ENCODE results near the gene EED.

The EED gene

DNA sequence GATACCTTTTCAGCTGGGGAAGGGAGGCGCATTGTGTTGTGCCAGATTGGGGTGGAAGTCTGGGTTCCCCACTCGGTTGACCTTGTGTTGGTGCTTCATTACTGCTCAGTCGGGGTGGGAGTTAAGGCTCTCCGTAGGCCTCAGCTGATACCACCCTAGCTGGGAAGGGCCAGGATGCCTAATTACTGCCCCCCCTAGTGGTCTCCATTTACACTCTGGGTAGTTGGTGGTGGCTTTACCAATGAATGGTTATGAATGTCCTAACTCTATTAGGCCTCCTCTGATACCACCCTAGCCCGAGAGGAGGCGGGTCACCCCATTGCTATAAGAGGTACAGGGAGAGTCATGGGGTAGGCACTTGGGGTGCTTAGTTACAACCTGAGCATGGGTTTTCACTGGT, 29.9 kb downstream of the EED start:
- no peak overlapping the region for H3K27ac ChIP-seq (replicated peaks)
- TF ChIP-seq SPI1 (IDR thresholded peaks at IDR 0.05; ENCODE audit: borderline replicate concordance, low read depth) (no peak), GABPA (IDR thresholded peaks at IDR 0.05; ENCODE audit: low read depth) (no peak), POLR2AphosphoS5 (IDR thresholded peaks at IDR 0.05; ENCODE audit: low read depth) (no peak)
- TF ChIP-seq, protein P1, sequence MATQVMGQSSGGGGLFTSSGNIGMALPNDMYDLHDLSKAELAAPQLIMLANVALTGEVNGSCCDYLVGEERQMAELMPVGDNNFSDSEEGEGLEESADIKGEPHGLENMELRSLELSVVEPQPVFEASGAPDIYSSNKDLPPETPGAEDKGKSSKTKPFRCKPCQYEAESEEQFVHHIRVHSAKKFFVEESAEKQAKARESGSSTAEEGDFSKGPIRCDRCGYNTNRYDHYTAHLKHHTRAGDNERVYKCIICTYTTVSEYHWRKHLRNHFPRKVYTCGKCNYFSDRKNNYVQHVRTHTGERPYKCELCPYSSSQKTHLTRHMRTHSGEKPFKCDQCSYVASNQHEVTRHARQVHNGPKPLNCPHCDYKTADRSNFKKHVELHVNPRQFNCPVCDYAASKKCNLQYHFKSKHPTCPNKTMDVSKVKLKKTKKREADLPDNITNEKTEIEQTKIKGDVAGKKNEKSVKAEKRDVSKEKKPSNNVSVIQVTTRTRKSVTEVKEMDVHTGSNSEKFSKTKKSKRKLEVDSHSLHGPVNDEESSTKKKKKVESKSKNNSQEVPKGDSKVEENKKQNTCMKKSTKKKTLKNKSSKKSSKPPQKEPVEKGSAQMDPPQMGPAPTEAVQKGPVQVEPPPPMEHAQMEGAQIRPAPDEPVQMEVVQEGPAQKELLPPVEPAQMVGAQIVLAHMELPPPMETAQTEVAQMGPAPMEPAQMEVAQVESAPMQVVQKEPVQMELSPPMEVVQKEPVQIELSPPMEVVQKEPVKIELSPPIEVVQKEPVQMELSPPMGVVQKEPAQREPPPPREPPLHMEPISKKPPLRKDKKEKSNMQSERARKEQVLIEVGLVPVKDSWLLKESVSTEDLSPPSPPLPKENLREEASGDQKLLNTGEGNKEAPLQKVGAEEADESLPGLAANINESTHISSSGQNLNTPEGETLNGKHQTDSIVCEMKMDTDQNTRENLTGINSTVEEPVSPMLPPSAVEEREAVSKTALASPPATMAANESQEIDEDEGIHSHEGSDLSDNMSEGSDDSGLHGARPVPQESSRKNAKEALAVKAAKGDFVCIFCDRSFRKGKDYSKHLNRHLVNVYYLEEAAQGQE (IDR thresholded peaks at IDR 0.05; ENCODE audit: insufficient replicate concordance, low read depth) = no peak
- TF ChIP-seq, protein P2, sequence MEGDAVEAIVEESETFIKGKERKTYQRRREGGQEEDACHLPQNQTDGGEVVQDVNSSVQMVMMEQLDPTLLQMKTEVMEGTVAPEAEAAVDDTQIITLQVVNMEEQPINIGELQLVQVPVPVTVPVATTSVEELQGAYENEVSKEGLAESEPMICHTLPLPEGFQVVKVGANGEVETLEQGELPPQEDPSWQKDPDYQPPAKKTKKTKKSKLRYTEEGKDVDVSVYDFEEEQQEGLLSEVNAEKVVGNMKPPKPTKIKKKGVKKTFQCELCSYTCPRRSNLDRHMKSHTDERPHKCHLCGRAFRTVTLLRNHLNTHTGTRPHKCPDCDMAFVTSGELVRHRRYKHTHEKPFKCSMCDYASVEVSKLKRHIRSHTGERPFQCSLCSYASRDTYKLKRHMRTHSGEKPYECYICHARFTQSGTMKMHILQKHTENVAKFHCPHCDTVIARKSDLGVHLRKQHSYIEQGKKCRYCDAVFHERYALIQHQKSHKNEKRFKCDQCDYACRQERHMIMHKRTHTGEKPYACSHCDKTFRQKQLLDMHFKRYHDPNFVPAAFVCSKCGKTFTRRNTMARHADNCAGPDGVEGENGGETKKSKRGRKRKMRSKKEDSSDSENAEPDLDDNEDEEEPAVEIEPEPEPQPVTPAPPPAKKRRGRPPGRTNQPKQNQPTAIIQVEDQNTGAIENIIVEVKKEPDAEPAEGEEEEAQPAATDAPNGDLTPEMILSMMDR (IDR thresholded peaks at IDR 0.05; ENCODE audit: insufficient read depth, low read length) = no peak
- no peak overlapping the region for H3K4me3 ChIP-seq (replicated peaks; ENCODE audit: insufficient read depth, low read length)
- no peaks in the 10 kb centered on the region for H3K27me3 ChIP-seq (ENCODE audit: insufficient read depth, poor library complexity, severe bottlenecking)
- no peak for DNase-seq (ENCODE audit: low read depth in 1 of 2, low spot score in 1 of 2)

DNA sequence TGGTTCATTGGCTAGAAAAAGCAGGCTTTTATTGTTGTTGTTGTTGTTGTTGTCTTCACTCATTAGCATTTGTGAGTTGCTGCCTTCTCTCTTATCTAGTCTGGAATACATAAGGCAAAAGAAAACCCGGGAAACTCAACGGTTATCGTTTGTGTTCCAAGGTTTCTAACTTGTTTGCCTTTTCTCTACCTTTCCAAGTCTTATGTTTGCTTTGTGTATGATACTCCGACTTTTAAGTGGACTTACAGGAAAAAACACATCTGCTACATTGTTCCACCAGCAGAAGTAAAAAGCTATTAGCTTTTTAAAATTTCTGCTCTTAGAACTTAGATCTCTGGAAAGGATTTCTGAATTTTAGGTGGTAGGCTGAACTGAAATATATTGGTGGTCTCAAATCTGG, 30.4 kb downstream of the EED start:
- Histone ChIP-seq H3K27me3 (ENCODE audit: insufficient read depth, poor library complexity, severe bottlenecking) (no peaks in the 10 kb centered on the region), H3K4me3 (replicated peaks; ENCODE audit: insufficient read depth, low read length) (no peak overlapping the region), H3K27ac (replicated peaks) (no peak overlapping the region)
- DNase-seq (ENCODE audit: low read depth in 1 of 2, low spot score in 1 of 2) = no peak
- TF ChIP-seq POLR2AphosphoS5 (IDR thresholded peaks at IDR 0.05; ENCODE audit: low read depth) = no peak
- TF ChIP-seq, protein P1 (IDR thresholded peaks at IDR 0.05; ENCODE audit: insufficient replicate concordance, low read depth) = no peak
- TF ChIP-seq GABPA (IDR thresholded peaks at IDR 0.05; ENCODE audit: low read depth) = no peak

DNA sequence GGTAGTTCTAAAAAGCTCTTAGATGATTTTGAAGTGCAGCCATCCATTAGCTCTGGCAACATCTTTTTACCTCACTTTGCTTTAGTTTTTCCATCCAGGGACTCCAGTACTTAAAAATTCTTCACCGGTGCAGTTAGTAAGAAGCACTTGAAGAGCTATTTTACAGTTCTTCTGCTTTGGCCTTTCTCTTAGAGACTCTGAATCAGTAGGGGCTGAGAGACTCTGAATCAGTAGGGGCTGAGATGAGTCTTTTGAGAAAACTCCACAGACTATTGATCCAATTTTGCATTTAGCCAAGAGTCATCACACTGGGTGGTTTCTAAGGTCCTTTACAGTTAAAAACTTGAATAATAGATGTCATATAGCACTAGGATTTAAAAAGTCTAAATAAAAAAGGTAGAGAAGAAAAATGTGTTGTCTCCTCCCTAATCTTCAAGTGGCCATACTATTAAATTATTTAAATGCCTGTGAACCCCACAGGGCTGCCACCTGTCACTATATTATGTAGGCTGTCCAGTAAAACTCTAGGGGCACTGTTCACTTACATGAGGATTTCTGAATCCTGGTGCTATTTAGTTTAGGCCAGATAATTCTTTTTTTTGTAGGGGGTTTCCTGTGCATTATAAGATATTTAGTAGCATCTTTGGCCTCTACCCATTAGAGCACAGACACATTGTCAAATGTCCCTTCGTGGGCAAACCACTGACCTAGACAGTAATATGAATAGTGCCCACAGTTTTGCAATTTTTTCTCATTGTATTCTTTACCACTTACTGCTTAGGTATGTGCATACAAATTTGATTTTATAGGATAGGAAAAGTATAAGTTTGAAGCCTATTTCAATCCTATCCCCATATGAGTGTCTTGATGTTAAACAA, 31.2 kb downstream of the EED start:
- TF ChIP-seq SPI1 (IDR thresholded peaks at IDR 0.05; ENCODE audit: borderline replicate concordance, low read depth) (no peak), POLR2AphosphoS5 (IDR thresholded peaks at IDR 0.05; ENCODE audit: low read depth) (no peak), GABPA (IDR thresholded peaks at IDR 0.05; ENCODE audit: low read depth) (no peak)
- TF ChIP-seq, protein P2 (IDR thresholded peaks at IDR 0.05; ENCODE audit: insufficient read depth, low read length) = no peak
- TF ChIP-seq, protein P1 (IDR thresholded peaks at IDR 0.05; ENCODE audit: insufficient replicate concordance, low read depth) = no peak
- Histone ChIP-seq H3K27me3 (ENCODE audit: insufficient read depth, poor library complexity, severe bottlenecking) (no peaks in the 10 kb centered on the region), H3K4me3 (replicated peaks; ENCODE audit: insufficient read depth, low read length) (no peak overlapping the region), H3K27ac (replicated peaks) (no peak overlapping the region)
- no peak for DNase-seq (ENCODE audit: low read depth in 1 of 2, low spot score in 1 of 2)
